GM21576 (cell line): ENCODE measurements around the gene QSER1.
"Not testable (repeated sequence)": the region's sequence is repeated elsewhere in the genome, so short reads cannot be mapped to it uniquely, and the experiment has no call there.

Source experiments
- ATAC-seq: cut with Tn5 transposase; IDR thresholded peaks from one replicate; pipeline ENCODE4 v1.9.1; 2021; ENCODE audit warnings: mild to moderate bottlenecking, moderate library complexity; ENCODE audit not compliant: unreplicated experiment

Gene QSER1

DNA sequence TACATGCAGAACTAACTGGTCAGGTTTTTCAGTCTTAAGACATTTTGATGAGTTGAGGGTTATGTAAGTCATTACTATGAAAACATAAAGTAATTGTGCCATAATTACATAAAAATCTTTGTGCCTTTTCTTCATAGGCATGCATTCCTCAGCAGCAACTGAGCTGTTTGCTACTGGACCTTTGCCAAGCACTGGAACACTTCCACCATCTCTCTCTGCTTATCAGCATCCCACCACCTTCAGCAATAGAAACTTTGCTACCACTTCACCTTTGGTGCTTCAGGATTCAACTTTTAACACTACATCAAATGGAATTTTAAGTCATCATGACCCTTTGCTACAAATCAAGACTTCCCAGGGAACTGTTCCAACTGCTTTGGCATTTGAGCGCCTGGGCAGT lies 39.0 kb downstream of the QSER1 start:
- ATAC-seq: no peak

DNA sequence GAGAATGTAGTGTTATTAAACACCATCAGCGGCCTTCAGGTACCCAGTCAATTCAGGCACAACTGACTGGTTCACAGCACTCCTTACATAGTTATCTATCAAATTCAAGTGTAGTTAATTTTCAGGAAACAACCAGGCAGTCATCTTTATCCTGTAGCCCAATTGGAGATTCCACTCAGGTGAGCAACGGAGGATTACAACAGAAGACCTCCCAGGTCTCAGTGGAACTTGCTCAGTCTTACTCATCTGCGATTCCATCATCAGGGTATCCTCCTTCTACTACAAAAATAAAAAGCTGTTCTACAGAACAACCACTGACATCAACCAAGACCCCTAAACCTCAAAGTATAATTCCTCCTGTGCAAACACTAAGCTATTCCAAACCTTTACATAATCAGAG lies 39.6 kb downstream of the QSER1 start:
- no peak for ATAC-seq

DNA sequence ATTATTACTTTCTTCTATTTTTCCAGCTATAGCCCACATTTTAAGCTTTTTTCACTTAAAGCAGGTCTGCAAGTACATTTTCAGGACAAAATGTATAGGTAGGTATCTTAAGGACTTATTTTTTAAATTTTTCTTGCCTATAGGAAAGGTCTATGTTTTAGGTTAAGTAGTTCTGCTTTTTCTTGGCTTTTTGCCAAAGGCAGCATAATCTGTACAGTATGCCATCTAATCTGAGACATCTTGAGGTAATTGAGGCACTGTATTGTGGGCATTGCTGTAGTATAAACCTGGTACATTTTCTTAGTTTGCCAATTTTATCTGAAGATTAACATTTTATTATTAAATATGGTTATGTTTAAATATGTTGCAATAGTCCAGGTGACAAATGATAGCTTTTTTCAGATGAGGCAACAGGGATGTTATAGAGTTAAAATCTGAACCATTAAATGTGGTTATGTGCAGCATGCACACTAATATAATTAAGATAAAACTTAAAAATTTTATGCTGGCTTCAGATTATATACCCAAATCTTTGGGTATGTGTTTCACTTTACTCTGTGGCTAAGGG lies 42.9 kb downstream of the QSER1 start:
- ATAC-seq: no peak

DNA sequence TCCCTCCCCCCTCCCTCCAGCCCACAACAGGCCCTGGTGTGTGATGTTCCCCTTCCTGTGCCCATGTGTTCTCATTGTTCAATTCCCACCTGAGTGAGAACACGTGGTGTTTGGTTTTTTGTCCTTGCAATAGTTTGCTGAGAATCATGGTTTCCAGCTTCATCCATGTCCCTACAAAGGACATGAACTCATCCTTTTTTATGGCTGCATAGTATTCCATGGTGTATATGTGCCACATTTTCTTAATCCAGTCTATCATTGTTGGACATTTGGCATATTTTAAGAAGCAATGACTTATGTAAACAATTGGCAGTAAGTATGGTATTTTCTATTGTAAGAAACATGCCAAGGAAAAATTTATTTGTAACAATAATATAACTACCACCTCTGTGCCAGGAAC lies 43.6 kb downstream of the QSER1 start:
- ATAC-seq: not testable (repeated sequence)

DNA sequence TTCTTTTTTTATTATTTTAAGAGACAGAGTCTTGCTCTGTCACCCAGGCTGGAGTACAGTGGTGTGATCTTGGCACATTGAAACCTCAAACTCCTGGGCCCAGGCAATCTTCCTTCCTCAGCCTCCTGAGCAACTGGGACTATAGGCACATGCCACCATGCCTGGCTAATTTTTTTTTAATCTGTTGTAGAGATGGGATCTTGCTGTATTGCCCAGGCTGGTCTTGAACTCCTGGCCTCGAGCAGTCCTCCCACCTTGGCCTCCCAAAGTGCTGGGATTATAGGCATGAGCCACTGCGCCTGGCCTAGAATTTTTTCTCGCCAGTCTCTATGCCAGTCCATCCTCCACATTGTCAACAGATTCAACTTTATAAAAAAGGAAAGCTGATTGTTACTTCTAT lies 44.7 kb downstream of the QSER1 start:
- not testable (repeated sequence) for ATAC-seq

DNA sequence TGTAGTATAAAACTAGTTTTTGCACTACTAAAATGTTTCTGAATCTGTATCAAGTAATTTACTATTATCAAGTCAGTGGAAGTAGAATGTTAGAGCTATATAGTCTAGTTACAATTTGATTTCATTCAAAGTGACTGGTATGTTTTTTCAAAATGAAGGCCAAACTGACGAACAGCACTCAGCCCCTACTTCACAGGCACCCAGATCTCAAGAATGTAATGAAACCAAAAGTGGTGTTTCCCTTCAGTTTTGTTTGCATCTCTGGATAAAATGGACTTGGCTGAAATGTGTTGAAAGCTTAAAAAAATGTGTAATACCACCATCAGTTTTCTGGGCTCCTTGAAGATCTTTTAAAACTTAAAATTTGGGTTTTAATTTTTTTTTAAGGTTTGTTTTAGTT lies 46.4 kb downstream of the QSER1 start:
- peak; percentile 59 for ATAC-seq

DNA sequence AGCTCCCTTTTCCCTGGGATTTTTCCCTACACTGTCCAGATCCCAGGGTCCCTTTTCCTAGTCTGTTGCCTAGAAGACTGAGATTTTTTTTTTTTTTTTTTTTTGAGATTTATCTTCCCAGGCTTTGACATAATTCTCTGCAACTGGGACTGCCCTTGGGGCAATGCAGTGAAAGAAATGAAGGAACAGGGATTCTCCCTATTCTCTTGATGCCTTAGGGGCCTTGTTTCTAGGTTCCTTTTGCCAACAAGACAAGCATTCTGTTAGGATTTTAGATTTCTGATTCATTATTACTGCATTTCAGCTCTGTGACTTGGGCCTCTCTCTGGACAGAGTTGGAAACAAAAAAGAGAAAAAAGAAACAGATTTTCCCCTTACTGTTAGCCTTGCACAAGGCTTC lies 47.3 kb downstream of the QSER1 start:
- no peak for ATAC-seq

DNA sequence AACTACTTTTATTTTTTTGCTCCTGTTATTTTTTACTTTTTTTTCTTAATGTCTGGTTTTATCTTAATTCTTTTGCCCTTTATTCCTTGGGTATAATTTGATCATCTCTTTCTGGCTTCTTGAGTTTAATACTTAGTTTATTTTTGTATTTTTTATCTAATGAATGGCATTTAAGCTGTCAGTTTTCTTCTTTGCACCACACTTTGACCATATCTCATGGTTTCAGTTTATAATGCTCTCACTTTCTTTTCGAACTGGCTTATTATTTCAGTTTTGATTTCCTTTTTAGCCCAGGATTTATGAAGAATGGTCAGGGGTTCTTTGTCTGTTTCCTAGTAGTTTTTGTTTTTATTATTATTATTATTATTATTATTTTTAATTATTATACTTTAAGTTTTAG lies 48.3 kb downstream of the QSER1 start:
- ATAC-seq: peak; percentile 68

DNA sequence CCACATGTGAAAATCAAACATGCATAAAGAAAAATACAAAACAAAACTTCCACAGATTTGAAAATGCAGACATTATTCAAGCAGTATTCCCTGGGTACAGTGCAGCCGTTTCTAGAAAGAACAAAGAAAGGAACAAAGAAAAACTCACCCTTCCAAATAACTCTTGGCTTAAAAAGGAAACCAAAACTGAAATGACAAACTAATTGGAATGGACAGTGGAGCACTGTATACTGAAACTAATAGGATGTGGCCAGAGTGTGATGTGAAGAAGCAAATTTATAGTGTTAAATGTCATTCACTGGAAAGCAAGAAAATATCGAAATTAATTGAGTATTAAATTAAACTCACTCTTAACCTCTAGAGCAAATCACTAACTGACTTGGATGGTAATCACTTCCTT lies 55.4 kb downstream of the QSER1 start:
- no peak for ATAC-seq

DNA sequence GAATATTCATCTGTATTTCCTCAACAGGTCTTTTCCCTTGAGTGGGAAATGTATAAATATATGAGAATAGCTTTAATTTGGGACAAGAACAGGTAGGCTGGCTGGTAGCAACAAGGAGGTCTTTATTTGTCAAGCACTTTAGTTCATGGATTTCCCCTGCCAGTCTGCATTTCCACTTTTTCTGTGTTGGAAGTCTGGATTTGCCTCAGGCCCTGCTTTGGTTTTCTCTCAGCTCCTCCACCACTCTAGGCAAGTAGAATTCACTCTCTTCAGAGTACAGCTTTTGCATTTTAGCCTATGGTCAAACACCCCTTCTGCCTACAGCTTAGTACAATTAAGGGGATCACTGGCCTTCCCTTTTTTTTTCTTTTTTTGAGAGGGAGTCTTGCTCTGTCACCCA lies 57.1 kb downstream of the QSER1 start:
- no peak for ATAC-seq

DNA sequence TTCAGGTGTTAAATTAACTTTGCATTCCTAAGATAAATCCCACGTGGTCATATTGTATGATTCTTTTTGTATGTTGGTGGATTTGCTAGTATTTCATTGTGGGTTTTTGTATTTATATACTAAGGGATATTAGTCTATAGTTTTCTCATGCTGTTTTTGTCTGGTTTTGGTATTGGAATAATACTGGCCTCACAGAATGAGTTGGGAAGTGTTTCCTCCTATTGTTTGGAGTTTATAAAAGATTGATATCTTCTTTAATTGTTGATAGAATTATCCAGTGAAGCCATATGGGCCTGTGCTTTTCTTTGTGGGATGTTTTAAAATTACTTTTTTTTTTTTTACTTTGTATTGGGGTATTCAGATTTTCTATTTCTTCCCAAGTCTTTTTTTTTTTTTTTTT lies 59.8 kb downstream of the QSER1 start:
- no peak for ATAC-seq

DNA sequence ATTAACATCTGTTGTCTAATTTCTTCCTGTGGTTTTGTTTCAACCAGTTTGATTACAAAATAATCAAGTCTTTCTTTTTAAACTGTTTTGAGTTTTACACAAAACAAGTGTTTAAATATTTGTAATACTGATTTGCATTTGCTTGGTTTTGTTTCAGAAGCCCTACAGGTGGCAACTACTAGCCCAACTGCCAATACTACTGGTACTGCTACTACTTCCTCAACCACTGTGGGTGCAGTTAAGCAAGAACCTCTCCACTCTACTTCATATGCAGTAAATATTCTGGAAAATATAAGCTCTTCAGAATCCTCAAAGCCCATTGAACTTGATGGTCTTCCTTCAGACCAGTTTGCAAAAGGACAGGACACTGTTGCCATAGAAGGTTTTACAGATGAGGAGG lies 61.1 kb downstream of the QSER1 start:
- no peak for ATAC-seq

DNA sequence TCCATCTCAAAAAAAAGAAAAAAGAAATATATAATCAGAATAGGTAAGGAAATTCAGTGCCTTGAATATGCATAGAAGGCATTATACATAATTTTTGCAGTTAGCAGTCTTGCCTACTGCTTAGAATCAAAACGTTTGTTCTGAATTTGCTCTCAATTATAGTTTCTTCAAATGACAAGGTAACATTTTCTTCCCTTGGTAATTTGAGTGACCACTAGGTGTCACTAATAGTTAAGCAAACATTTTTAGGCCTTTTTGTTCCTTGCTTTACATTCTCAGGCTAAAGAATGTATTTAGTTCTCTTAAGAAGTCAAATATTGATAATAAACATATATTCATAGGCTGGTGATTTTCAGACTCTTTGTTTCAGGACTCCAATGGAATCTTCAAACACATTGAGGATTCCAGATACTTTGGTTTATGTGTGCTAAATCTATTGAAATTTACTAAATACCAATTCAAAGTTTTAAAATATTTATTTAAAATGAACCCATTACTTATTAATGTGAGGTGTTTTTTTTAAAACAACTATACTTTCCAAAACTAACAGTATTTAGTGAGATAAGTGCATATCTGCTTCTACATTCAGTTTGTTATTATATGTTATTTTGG lies 68.0 kb downstream of the QSER1 start:
- peak; percentile 56 for ATAC-seq

DNA sequence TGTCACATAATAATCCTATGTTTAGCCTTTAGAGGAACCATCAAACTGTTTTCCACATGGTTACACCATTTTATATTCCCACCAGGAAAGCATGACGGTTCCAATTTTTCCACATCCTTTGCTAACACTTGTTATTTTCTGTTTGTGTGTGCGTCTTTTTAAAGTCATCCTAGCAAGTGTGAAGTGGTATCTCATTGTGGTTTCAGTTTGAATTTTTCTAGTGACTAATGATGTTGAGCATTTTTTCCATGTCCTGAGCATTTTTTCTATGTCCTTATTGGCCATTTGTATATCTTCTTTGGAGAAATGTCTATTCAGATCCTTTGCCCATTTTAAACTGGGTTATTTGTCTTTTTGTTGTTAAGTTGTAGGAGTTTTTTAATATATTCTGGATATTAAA lies 69.4 kb downstream of the QSER1 start:
- no peak for ATAC-seq

DNA sequence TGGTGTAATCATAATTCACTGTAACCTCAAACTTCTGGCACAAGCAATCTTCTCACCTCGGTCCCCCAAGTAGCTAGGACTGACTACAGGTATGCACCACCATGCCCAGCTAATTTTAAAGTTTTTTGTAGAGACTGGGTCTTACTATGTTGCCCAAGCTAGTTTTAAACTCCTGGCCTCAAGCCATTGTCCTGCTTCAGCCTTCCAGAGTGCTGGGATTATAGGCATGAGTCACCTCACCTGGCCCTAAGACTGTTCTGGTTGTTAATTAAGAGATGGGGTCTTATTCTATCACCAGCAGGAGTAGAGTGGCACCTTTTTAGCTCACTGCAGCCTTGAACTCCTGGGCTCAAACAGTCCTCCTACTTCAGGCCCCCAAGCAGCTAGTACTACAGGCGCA lies 71.1 kb downstream of the QSER1 start:
- no peak for ATAC-seq

DNA sequence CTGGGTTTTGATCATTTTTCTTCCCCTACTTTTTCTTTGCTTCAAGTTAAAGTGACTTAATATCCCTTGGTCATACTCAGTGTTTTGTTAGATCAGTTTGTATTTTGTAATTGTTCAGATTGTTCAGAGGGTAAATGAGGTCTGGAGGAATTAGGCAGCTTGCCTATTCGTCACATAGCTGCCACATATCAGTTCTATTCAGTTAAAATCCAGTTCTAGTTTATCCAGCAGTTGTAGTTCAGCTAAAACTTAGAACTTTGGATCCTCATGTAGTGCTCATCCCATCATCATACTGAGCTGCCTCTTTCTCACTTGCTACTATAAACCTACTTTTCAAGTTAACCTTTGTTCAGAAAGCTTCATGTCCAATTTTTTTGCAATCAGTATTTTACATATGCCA lies 75.9 kb downstream of the QSER1 start:
- no peak for ATAC-seq

DNA sequence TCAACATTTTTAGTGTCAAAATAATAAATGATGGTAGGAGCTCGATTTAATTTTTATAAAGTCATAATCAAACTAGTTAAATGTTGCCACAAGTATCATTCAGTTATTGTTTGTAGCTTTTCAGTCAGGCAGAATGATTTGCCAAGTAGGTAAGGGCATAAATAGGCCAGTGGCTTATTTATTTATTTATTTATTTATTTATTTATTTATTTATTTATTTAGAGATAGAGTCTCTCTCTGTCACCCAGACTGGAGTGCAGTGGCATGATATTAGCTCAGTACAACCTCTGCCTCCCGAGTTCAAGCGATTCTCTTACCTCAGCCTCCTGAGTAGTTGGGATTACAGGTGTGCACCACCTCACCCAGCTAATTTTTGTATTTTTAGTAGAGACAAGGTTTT lies 79.6 kb downstream of the QSER1 start:
- ATAC-seq: not testable (repeated sequence)

DNA sequence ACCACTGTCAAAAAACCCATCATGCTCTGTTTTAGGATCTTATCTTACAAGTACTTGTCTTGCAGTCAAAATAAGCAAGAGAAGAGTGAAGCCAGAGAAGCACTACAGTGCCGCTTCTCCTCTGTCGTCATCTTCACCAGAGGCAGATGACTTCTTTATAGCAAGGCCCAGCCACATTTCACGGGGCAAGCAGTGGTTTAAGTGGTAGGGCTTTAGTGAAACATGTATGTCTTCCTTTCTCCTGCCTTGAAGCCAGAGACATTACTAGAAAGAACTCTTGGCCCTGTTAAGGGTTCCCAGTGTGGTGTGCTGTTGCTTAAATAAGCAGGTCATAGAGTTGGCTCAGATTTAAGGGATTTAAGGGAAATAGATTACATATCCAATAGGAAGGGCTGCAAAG lies 80.2 kb downstream of the QSER1 start:
- ATAC-seq: no peak

DNA sequence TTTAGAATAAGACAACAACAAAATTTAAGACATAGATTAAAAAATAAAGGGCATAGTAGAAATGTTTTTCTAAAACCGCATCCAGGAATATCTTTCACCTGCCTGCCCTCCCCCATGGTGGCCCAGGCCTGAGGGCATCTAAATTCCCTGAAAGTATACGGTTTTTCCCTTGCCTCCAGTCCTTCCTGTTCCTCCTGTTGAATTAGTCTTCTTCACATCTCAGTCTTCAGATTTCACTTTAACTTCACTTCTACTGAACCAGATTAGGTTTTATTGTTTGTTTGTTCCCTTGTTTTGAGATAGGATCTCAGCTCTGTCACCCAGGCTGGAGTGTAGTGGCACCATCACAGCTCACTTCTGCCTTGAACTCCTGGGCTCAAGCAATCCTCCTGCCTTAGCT lies 90.0 kb downstream of the QSER1 start:
- ATAC-seq: no peak

DNA sequence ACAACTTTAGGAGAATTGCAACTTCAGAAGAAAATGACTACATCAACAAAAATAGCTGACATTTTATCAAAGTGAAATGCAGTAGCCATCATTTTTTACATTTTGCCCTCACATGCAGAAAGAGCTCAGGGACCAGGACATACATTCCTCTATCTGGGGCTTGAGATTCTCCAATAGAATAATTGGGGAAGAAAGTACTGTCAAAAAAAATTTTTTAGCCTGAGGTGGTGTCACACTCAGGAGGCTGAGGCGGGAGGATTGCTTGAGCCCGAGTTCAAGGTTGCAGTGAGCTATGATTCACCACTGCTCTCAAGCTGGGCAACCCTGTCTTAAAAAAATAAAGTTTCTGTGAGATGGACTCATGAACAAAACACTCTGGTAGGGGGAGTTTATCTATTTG lies 90.9 kb downstream of the QSER1 start:
- ATAC-seq: no peak

DNA sequence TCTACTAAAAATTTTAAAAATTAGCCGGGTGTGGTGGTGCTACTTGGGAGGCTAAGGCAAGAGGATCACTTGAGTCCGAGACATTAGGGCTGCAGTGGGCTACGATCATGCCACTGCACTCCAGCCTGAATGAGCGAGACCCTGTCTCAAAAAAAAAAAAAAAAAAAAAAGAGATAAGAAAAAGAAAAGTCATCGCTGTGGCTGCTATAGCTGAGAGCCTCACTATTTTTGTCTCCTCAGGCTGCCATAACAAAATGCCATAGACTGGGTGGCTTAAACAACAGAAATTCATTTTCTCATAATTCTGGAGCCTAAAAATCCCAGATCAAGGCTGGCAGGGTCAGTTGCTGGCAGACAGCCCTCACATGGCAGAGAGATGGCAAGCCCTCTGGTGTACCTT lies 93.0 kb downstream of the QSER1 start:
- no peak for ATAC-seq

DNA sequence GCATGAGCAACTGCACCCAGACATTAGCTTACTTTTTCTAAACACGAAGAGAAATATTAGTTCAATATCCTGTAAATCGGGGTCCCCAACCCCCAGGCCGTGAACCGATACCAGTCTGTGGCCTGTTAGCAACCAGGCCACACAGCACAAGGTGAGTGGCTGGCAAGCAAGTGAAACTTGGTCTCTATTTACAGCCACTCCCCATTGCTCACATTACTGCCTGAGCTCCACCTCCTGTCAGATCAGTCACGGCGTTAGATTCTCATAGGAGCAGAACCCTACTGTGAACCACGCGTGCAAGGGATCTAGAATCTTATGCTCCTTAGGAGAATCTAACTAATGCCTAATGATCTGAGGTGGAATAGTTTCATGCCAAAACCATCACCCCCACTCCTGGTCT lies 95.2 kb downstream of the QSER1 start:
- no peak for ATAC-seq

DNA sequence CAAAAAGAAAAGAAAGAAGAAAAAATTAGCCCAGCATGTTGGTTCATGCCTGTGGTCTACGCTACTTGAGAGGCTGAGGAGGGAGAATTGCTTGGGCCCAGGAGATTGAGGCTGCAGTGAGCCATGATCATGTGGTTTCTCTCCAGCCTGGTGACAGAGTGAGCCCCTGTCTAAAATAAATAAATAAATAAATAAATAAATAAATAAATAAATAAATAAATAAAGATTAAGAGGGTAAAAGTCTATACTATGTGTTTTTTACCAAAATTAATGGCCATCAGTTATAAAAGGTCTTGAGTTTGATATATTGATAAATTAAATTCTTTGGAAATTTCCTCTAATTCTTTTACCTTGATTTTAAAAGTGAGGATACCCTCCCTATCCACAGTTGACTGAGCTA lies 97.9 kb downstream of the QSER1 start:
- ATAC-seq: no peak
